HepG2 (cell line): Measurements from ENCODE around the gene GGT1. TPM values are rescaled to one million over a fixed set of nuclear protein-coding genes. Genes with fewer than 3 reads are reported as not detected.
"Not testable (repeated sequence)": the region's sequence is repeated elsewhere in the genome, so short reads cannot be mapped to it uniquely, and the experiment has no call there.

Source experiments
- ATAC-seq: fragments of 200-7000 bp; cut with Tn5 transposase; 3 replicates; pipeline ENCODE4 v1.9.1; 2020; ENCODE audit warnings: mild to moderate bottlenecking, moderate library complexity
- BruUV-seq: library from RNA; stranded (reverse); fragments of 400-500 nt; replicated peaks from 2 replicates; lab custom pipeline; 2021; lab: Mats Ljungman, UMichigan
- CTCF ChIA-PET: fragments of 300-600 bp; formaldehyde crosslinking; extraction: SDS; loops from one replicate; lab custom pipeline; 2021; ENCODE audit warnings: low total read pairs, inconsistent platforms, low intra/inter-chr PET ratio; lab: Yijun Ruan, JAX
- POLR2A ChIA-PET: fragments of 350-600 bp; sonication (Branson Sonifier 250); formaldehyde crosslinking; loops from one replicate; lab custom pipeline; 2020; ENCODE audit warnings: antibody characterized with exemption, inconsistent platforms; lab: Yijun Ruan, JAX
- DNase-seq: peaks from one replicate; pipeline ENCODE4 v3.0.0-alpha.2; 2015; ENCODE audit warnings: low spot score
- FAIRE-seq: peaks from 3 replicates; lab custom pipeline; 2011; peaks lifted over from hg19 to GRCh38; lab: Jason Lieb, UNC
- H2AFZ ChIP-seq: one replicate; pipeline ENCODE4 v1.6.1; 2011; ENCODE audit warnings: low read length, inconsistent platforms
- H3K27ac ChIP-seq: fragments of 300-600 bp; 3 replicates; pipeline ENCODE4 v1.8.0; 2011; ENCODE audit warnings: mixed run types, mild to moderate bottlenecking, mixed read lengths, low read length, inconsistent platforms; ENCODE audit not compliant: insufficient read depth; ENCODE audit errors: extremely low read length
- H3K27me3 ChIP-seq, 2 experiments: fragments of 200-600 bp in 1 of 2; 2 replicates in 1 of 2; 3 replicates in 1 of 2; pipeline versions ENCODE4 v1.6.0 to v1.8.0; 2011; ENCODE audit warnings: low read length in 2 of 2, mild to moderate bottlenecking in 2 of 2, moderate library complexity in 2 of 2, inconsistent platforms in 1 of 2; ENCODE audit not compliant: insufficient read depth in 2 of 2, control insufficient read depth in 1 of 2
- H3K36me3 ChIP-seq, 2 experiments: fragments of 200-600 bp in 1 of 2; replicated peaks in 1 of 2; 2 replicates in 1 of 2; 3 replicates in 1 of 2; pipeline versions ENCODE4 v1.5.1 to v1.8.0; 2011; ENCODE audit warnings: low read length in 2 of 2, inconsistent platforms in 1 of 2; ENCODE audit not compliant: insufficient read depth in 2 of 2, control insufficient read depth in 1 of 2
- H3K4me1 ChIP-seq: 2 replicates; pipeline ENCODE4 v1.5.1; 2012; ENCODE audit warnings: low read length, inconsistent platforms; ENCODE audit not compliant: insufficient read depth
- H3K4me2 ChIP-seq: 2 replicates; pipeline ENCODE4 v1.6.0; 2011; ENCODE audit warnings: low read depth, low read length, inconsistent platforms
- H3K4me3 ChIP-seq, 3 experiments: fragments of 200-600 bp in 1 of 3; sonication (generic), shearing (Covaris generic) in 1 of 3; replicated peaks in 1 of 3; 2 replicates each; pipeline ENCODE4 v1.5.1; 2011 to 2016; ENCODE audit warnings: low read length in 3 of 3, inconsistent platforms in 2 of 3, low read depth in 2 of 3, mild to moderate bottlenecking in 2 of 3, control low read depth in 1 of 3, mixed read lengths in 1 of 3; ENCODE audit not compliant: insufficient read depth in 1 of 3
- H3K79me2 ChIP-seq: one replicate; pipeline ENCODE4 v1.6.1; 2011; ENCODE audit warnings: low read length, inconsistent platforms; ENCODE audit not compliant: insufficient read depth
- H3K9ac ChIP-seq: 2 replicates; pipeline ENCODE4 v1.6.0; 2011; ENCODE audit warnings: mild to moderate bottlenecking, low read depth, low read length, inconsistent platforms; ENCODE audit not compliant: insufficient read depth
- H3K9me3 ChIP-seq: 2 replicates; pipeline ENCODE4 v1.5.1; 2012; ENCODE audit warnings: mild to moderate bottlenecking, low read length
- H4K20me1 ChIP-seq: 2 replicates; pipeline ENCODE4 v1.6.0; 2011; ENCODE audit warnings: inconsistent platforms, mild to moderate bottlenecking, low read length, moderate library complexity; ENCODE audit not compliant: insufficient read depth
- CREB1 ChIP-seq, 2 experiments: fragments of 450-650 bp in 1 of 2; IDR thresholded peaks; 2 replicates each; pipeline ENCODE4 v1.6.1; 2016 to 2017; ENCODE audit warnings: control low read depth in 1 of 2, mild to moderate bottlenecking in 1 of 2, missing compliant biosample characterization in 1 of 2, missing genetic modification characterization in 1 of 2
- RBFOX2 ChIP-seq: fragments of 200-400 bp; formaldehyde crosslinking; IDR thresholded peaks from 2 replicates; pipeline ENCODE4 v1.6.1; 2017; ENCODE audit warnings: low read depth, mild to moderate bottlenecking, low read length
- SAP130 ChIP-seq: IDR thresholded peaks from 2 replicates; pipeline ENCODE4 v1.6.1; 2016; ENCODE audit warnings: low read depth
- ZFY ChIP-seq: sonication (generic); formaldehyde crosslinking; IDR thresholded peaks from 2 replicates; pipeline ENCODE4 v1.4.0; 2020; ENCODE audit warnings: missing genetic modification reagents
- ZNF121 ChIP-seq: sonication (generic); formaldehyde crosslinking; IDR thresholded peaks from 2 replicates; pipeline ENCODE4 v1.5.0; 2020; ENCODE audit warnings: mild to moderate bottlenecking, missing genetic modification reagents
- WGBS: methylation state at CpG from one replicate; pipeline ENCODE4 v1.1.6; 2017; ENCODE audit warnings: low lambda C conversion rate; 5-methylcytosine and 5-hydroxymethylcytosine counted together
- in situ Hi-C: cut with HindIII; loops from 2 replicates; pipeline ENCODE4 v1.10.0; 2017; ENCODE audit warnings: low pct_unique_long_range_greater_than_20kb; ENCODE audit not compliant: extremely low pct_ligation_motif_present
- intact Hi-C: fragments of 100-400 bp; cut with micrococcal nuclease; formaldehyde crosslinking; loops from one replicate; pipeline ENCODE4 v1.10.0; 2022; ENCODE audit not compliant: unreplicated experiment
- polyA plus RNA-seq, 8 experiments: library from polyadenylated mRNA; depleted of rRNA in 3 of 8; stranded (reverse) in 7 of 8; unstranded in 1 of 8; fragments of >200 nt; fragmentation: Illumina TruSeq in 4 of 8; extraction: Trizol in 4 of 8; gene quantifications; 2 replicates each; pipeline versions ENCODE4 v1.2.1 to v1.2.3, GENCODE V29; 2011 to 2016; ENCODE audit warnings: low read depth in 4 of 8, missing spikeins in 1 of 8, mixed read lengths in 1 of 8; ENCODE audit not compliant: insufficient read depth in 1 of 8
- total RNA-seq, 5 experiments: library from RNA; depleted of rRNA; stranded (reverse); fragments of >200 nt; fragmentation: Illumina TruSeq; extraction: Trizol; gene quantifications; 2 replicates each; pipeline ENCODE4 v1.2.3, GENCODE V29; 2016; ENCODE audit warnings: low read depth in 1 of 5

Gene GGT1
- total and polyA plus RNA-seq, 2 of the 13 experiments (the other 11 are each of a cell fraction or from before 2014, with no cell fraction given), result 29.9 to 103 TPM

DNA sequence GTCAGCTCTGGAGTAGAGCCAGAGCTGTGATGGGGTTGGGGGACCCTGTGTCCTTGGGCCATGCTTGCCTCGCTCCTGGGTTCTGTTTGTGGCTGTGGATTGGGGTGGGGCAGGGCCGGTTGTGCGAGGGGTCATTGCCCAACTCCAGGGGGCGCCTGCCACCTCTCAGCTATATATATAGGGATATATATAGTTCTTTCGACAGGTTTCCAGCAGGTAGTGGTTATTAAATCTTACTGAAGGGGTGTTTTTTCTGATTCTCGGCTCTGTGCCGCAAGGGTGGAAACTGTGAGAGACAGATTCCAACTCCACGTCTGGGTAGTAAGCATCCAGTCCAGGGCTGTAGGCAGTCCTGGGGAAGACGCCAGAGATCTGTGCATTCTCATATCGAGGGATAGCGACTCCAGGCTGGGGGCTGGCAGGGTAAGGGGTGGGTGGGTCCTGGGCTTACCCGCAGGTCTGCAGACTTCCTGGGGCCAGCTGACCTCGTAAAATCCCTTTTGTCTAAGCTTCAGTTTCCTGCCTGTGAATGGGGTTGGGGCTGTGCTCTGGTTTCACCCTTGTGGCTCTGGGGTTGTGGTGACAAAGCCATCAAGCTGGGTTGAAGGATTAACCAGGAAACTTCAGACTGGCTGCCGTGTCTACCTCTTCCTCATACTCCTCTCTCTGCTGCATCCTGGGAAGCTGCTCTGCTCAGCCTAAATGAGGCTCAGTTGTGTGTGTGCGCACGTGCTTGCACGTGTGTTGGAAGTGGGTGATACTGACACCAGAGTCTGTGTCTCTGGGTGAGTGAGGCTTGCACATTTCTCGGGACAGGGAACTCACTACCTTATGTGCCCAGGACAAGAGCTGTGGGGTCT lies 1.0 kb downstream of the GGT1 start (continued):
- TF ChIP-seq ZFY, result 0 out of 2 replicates have a peak, but pooled peaks have one; percentile 20
- TF ChIP-seq SAP130 (CRISPR knock-in tag), result 0 out of 2 replicates have a peak, but pooled peaks have one; percentile 25
- TF ChIP-seq, all 625 proteins: peak for 11; not testable (repeated sequence) for 614

GRCh38 chr22:24606340-24606739 lies 3.3 kb downstream of the GGT1 start:
- H3K36me3 ChIP-seq, H2AFZ ChIP-seq, H3K9me3 ChIP-seq, ATAC-seq, H3K4me3 ChIP-seq, POLR2A ChIA-PET, in situ Hi-C loops, H3K27ac ChIP-seq, H3K79me2 ChIP-seq, BruUV-seq, CTCF ChIA-PET, intact Hi-C loops, H4K20me1 ChIP-seq, H3K9ac ChIP-seq, FAIRE-seq, H3K27me3 ChIP-seq: not testable (repeated sequence)
- Histone ChIP-seq H3K4me2 (0 out of 2 replicates have a peak overlapping the region, but pooled peaks have one; percentile 23), H3K4me1 (peaks cover 14% of the 10 kb centered on the region)
- TF ChIP-seq ZNF121 (CRISPR knock-in tag), result peak; percentile 79
- DNase-seq, result peak; percentile 35
- WGBS, result 13% methylated on average over 1 of the region's 2 CpGs

DNA sequence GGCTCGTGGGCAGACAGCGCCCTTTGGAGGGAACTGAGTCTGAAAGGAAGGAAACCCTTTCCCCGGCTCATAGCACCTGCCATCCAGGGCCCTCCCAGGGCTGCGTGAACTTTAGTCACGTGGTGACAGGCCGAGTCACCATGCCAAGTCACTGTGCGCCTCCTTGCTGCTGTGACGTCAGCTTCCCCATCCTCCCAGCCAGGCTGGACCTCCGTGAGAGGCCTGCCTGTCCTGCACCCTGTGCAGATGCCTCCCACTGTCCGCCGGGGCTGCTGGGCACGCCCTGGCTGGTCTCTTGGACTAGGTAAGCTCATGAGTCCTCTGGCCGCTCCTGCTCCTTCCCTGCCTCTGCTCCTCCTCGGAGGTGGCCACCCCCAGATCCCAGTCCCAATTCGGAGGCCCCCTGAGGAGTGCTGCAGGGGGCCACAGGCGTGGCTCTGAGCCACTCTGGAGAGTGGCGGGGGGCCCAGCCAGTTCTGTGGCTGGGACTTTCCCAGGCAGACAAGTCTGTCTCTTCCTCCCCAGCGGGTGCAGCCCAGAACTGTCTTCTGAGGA lies 4.5 kb downstream of the GGT1 start:
- H2AFZ ChIP-seq; in situ Hi-C loops; H3K4me1 ChIP-seq; H3K27me3 ChIP-seq; BruUV-seq; ATAC-seq; FAIRE-seq; H3K9ac ChIP-seq; H3K36me3 ChIP-seq; H4K20me1 ChIP-seq; DNase-seq; H3K4me2 ChIP-seq; CTCF ChIA-PET; H3K27ac ChIP-seq; H3K9me3 ChIP-seq; H3K79me2 ChIP-seq; H3K4me3 ChIP-seq; intact Hi-C loops; TF ChIP-seq CREB1 (CRISPR knock-in tag; IDR thresholded peaks at IDR 0.05): not testable (repeated sequence)
- POLR2A ChIA-PET, result interaction anchor here (0.9 kb wide), 1 partner anchor 14 kb away, joined by 3 read pairs; no protein-coding TSS in a partner anchor
- TF ChIP-seq RBFOX2 (peak; percentile 50; the same call in 1 of the 2 replicates), CREB1 (IDR thresholded peaks at IDR 0.05) (peak; percentile 67)
- WGBS, result 87% methylated on average over 10 of the region's 18 CpGs

DNA sequence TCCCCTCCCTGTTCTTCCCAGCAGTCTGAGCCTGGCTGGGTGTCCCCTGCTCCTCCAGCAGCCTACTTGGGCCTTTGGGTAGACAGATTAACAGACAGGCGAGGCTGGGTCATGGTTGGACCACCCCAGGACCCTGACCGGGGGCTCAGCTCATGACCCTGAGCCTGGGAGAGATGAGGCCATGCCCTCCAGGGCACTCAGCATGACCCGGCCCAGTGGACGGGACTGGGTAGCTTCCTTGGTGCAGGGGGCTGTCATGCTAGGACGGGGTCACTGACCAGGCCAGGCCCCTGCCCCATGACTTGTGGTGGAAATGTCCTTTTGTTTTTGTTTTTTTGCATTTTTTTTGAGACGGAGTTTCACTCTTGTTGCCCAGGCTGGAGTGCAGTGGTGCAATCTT lies 5.3 kb downstream of the GGT1 start:
- H3K79me2 ChIP-seq, H4K20me1 ChIP-seq, H3K36me3 ChIP-seq, H3K9ac ChIP-seq, POLR2A ChIA-PET, in situ Hi-C loops, DNase-seq, H3K4me1 ChIP-seq, H3K9me3 ChIP-seq, intact Hi-C loops, H3K4me2 ChIP-seq, H3K4me3 ChIP-seq, H3K27ac ChIP-seq, ATAC-seq, BruUV-seq, CTCF ChIA-PET, H2AFZ ChIP-seq, H3K27me3 ChIP-seq, FAIRE-seq: not testable (repeated sequence)
- 96% methylated on average over 6 of the region's 6 CpGs for WGBS
